ENCODE results near the gene APEX2. TPM values are rescaled to one million over a fixed set of nuclear protein-coding genes. Genes with fewer than 3 reads are reported as not detected.
"Not testable (repeated sequence)": the region's sequence is repeated elsewhere in the genome, so short reads cannot be mapped to it uniquely, and the experiment has no call there.

APEX2 gene
- total and polyA plus RNA-seq, 2 donors, result 6.7 to 9.0 TPM

GRCh38 chrX:54980334-54980733 is 19.8 kb upstream of the APEX2 start:
- Histone ChIP-seq H3K36me3 (ENCODE audit: control insufficient read depth in 2 of 2, insufficient read depth in 2 of 2, low read length in 1 of 2) (no peaks in the 10 kb centered on the region), H3K4me3 (ENCODE audit: low read length in 2 of 2) (no peak overlapping the region), H3K27ac (ENCODE audit: low read depth in 1 of 2, low read length in 1 of 2) (no peak overlapping the region), H3K9me3 (ENCODE audit: control insufficient read depth in 2 of 2, insufficient read depth in 1 of 2, low read length in 1 of 2) (no peaks in the 10 kb centered on the region), H3K27me3 (ENCODE audit: control insufficient read depth in 2 of 2, insufficient read depth in 1 of 2, low read length in 1 of 2) (no peaks in the 10 kb centered on the region), H3K4me1 (ENCODE audit: control insufficient read depth in 2 of 2, insufficient read depth in 2 of 2, low read length in 2 of 2) (no peaks in the 10 kb centered on the region)
- 94% methylated on average over 6 of the region's 6 CpGs for WGBS
- no peak for DNase-seq (ENCODE audit: low read depth in 6 of 9, low spot score in 9 of 9)

GRCh38 chrX:54983306-54983705 is 16.9 kb upstream of the APEX2 start:
- H3K4me3 ChIP-seq (ENCODE audit: low read length in 2 of 2); H3K4me1 ChIP-seq (ENCODE audit: control insufficient read depth in 2 of 2, insufficient read depth in 2 of 2, low read length in 2 of 2); DNase-seq (ENCODE audit: low read depth in 6 of 9, low spot score in 9 of 9); H3K9me3 ChIP-seq (ENCODE audit: control insufficient read depth in 2 of 2, insufficient read depth in 1 of 2, low read length in 1 of 2); H3K27ac ChIP-seq (ENCODE audit: low read depth in 1 of 2, low read length in 1 of 2); H3K36me3 ChIP-seq (ENCODE audit: control insufficient read depth in 2 of 2, insufficient read depth in 2 of 2, low read length in 1 of 2); H3K27me3 ChIP-seq (ENCODE audit: control insufficient read depth in 2 of 2, insufficient read depth in 1 of 2, low read length in 1 of 2): not testable (repeated sequence)
- 99% methylated on average over 2 of the region's 2 CpGs for WGBS

- no peak overlapping the region for H3K27ac ChIP-seq (ENCODE audit: low read depth in 1 of 2, low read length in 1 of 2)
- no peaks in the 10 kb centered on the region for H3K36me3 ChIP-seq (ENCODE audit: control insufficient read depth in 2 of 2, insufficient read depth in 2 of 2, low read length in 1 of 2)
- H3K27me3 ChIP-seq (ENCODE audit: control insufficient read depth in 2 of 2, insufficient read depth in 1 of 2, low read length in 1 of 2), result no peaks in the 10 kb centered on the region
- no peak for DNase-seq (ENCODE audit: low read depth in 6 of 9, low spot score in 9 of 9)
- no peaks in the 10 kb centered on the region for H3K9me3 ChIP-seq (ENCODE audit: control insufficient read depth in 2 of 2, insufficient read depth in 1 of 2, low read length in 1 of 2)
- no peak overlapping the region for H3K4me3 ChIP-seq (ENCODE audit: low read length in 2 of 2)
- H3K4me1 ChIP-seq (ENCODE audit: control insufficient read depth in 2 of 2, insufficient read depth in 2 of 2, low read length in 2 of 2), result no peaks in the 10 kb centered on the region
- 93% methylated on average over 2 of the region's 2 CpGs for WGBS
Measured at GRCh38 chrX:54991706-54992105, 8.5 kb upstream of the APEX2 start.

- 97% methylated on average over 1 of the region's 1 CpG for WGBS
- Histone ChIP-seq H3K9me3 (ENCODE audit: control insufficient read depth in 2 of 2, insufficient read depth in 1 of 2, low read length in 1 of 2) (no peaks in the 10 kb centered on the region), H3K27me3 (ENCODE audit: control insufficient read depth in 2 of 2, insufficient read depth in 1 of 2, low read length in 1 of 2) (no peaks in the 10 kb centered on the region), H3K4me1 (ENCODE audit: control insufficient read depth in 2 of 2, insufficient read depth in 2 of 2, low read length in 2 of 2) (no peaks in the 10 kb centered on the region), H3K36me3 (ENCODE audit: control insufficient read depth in 2 of 2, insufficient read depth in 2 of 2, low read length in 1 of 2) (no peaks in the 10 kb centered on the region), H3K4me3 (ENCODE audit: low read length in 2 of 2) (no peak overlapping the region), H3K27ac (ENCODE audit: low read depth in 1 of 2, low read length in 1 of 2) (no peak overlapping the region)
- no peak for DNase-seq (ENCODE audit: low read depth in 6 of 9, low spot score in 9 of 9)
Measured at GRCh38 chrX:54992911-54993622, 7.1 kb upstream of the APEX2 start.

GRCh38 chrX:54994099-54994498 is 6.1 kb upstream of the APEX2 start, which contains the start of gene PFKFB1:
TSS of gene PFKFB1 (minus strand) at chrX:54994188. CDS start at chrX:54994007, 181 bp downstream.
- Histone ChIP-seq H3K4me1 (ENCODE audit: control insufficient read depth in 2 of 2, insufficient read depth in 2 of 2, low read length in 2 of 2) (no peaks in the 10 kb centered on the region), H3K27ac (ENCODE audit: low read depth in 1 of 2, low read length in 1 of 2) (no peak within 1 kb of the TSS), H3K27me3 (ENCODE audit: control insufficient read depth in 2 of 2, insufficient read depth in 1 of 2, low read length in 1 of 2) (no peaks in the 10 kb centered on the region), H3K36me3 (ENCODE audit: control insufficient read depth in 2 of 2, insufficient read depth in 2 of 2, low read length in 1 of 2) (no peaks in the 10 kb centered on the region), H3K4me3 (ENCODE audit: low read length in 2 of 2) (no peak within 1 kb of the TSS), H3K9me3 (ENCODE audit: control insufficient read depth in 2 of 2, insufficient read depth in 1 of 2, low read length in 1 of 2) (no peaks in the 10 kb centered on the region)
- DNase-seq (ENCODE audit: low read depth in 6 of 9, low spot score in 9 of 9), result no peak
- 98% methylated on average over 2 of the region's 2 CpGs for WGBS

- H3K9me3 ChIP-seq (ENCODE audit: control insufficient read depth in 2 of 2, insufficient read depth in 1 of 2, low read length in 1 of 2), result no peaks in the 10 kb centered on the region
- no peaks in the 10 kb centered on the region for H3K36me3 ChIP-seq (ENCODE audit: control insufficient read depth in 2 of 2, insufficient read depth in 2 of 2, low read length in 1 of 2)
- WGBS, result 90% methylated on average over 6 of the region's 6 CpGs
- no peak overlapping the region for H3K27ac ChIP-seq (ENCODE audit: low read depth in 1 of 2, low read length in 1 of 2)
- no peaks in the 10 kb centered on the region for H3K27me3 ChIP-seq (ENCODE audit: control insufficient read depth in 2 of 2, insufficient read depth in 1 of 2, low read length in 1 of 2)
- no peak overlapping the region for H3K4me3 ChIP-seq (ENCODE audit: low read length in 2 of 2)
- DNase-seq (ENCODE audit: low read depth in 6 of 9, low spot score in 9 of 9), result no peak
- H3K4me1 ChIP-seq (ENCODE audit: control insufficient read depth in 2 of 2, insufficient read depth in 2 of 2, low read length in 2 of 2), result no peaks in the 10 kb centered on the region
Measured at GRCh38 chrX:54994668-54995351, 5.4 kb upstream of the APEX2 start.

- H3K27me3 ChIP-seq (ENCODE audit: control insufficient read depth in 2 of 2, insufficient read depth in 1 of 2, low read length in 1 of 2), result no peaks in the 10 kb centered on the region
- no peaks in the 10 kb centered on the region for H3K36me3 ChIP-seq (ENCODE audit: control insufficient read depth in 2 of 2, insufficient read depth in 2 of 2, low read length in 1 of 2)
- H3K9me3 ChIP-seq (ENCODE audit: control insufficient read depth in 2 of 2, insufficient read depth in 1 of 2, low read length in 1 of 2), result no peaks in the 10 kb centered on the region
- no peak for DNase-seq (ENCODE audit: low read depth in 6 of 9, low spot score in 9 of 9)
- H3K4me3 ChIP-seq (ENCODE audit: low read length in 2 of 2), result no peak overlapping the region
- no peak overlapping the region for H3K27ac ChIP-seq (ENCODE audit: low read depth in 1 of 2, low read length in 1 of 2)
- H3K4me1 ChIP-seq (ENCODE audit: control insufficient read depth in 2 of 2, insufficient read depth in 2 of 2, low read length in 2 of 2), result peaks cover under 1% of the 10 kb centered on the region in 2 donors
Measured at GRCh38 chrX:54995621-54996020, 4.5 kb upstream of the APEX2 start.

- no peak overlapping the region for H3K4me3 ChIP-seq (ENCODE audit: low read length in 2 of 2)
- no peaks in the 10 kb centered on the region for H3K9me3 ChIP-seq (ENCODE audit: control insufficient read depth in 2 of 2, insufficient read depth in 1 of 2, low read length in 1 of 2)
- DNase-seq (ENCODE audit: low read depth in 6 of 9, low spot score in 9 of 9), result no peak
- no peak overlapping the region for H3K27ac ChIP-seq (ENCODE audit: low read depth in 1 of 2, low read length in 1 of 2)
- peaks cover 12 to 18% of the 10 kb centered on the region in 2 donors for H3K4me1 ChIP-seq (ENCODE audit: control insufficient read depth in 2 of 2, insufficient read depth in 2 of 2, low read length in 2 of 2)
- WGBS, result 100% methylated on average over 1 of the region's 1 CpG
- no peaks in the 10 kb centered on the region for H3K27me3 ChIP-seq (ENCODE audit: control insufficient read depth in 2 of 2, insufficient read depth in 1 of 2, low read length in 1 of 2)
- H3K36me3 ChIP-seq (ENCODE audit: control insufficient read depth in 2 of 2, insufficient read depth in 2 of 2, low read length in 1 of 2), result peaks cover 27 to 38% of the 10 kb centered on the region in 2 donors
Measured at GRCh38 chrX:55004231-55004630, 4.1 kb downstream of the APEX2 start.

- no peaks in the 10 kb centered on the region for H3K27me3 ChIP-seq (ENCODE audit: control insufficient read depth in 2 of 2, insufficient read depth in 1 of 2, low read length in 1 of 2)
- no peak overlapping the region for H3K27ac ChIP-seq (ENCODE audit: low read depth in 1 of 2, low read length in 1 of 2)
- no peak overlapping the region for H3K4me3 ChIP-seq (ENCODE audit: low read length in 2 of 2)
- no peak for DNase-seq (ENCODE audit: low read depth in 6 of 9, low spot score in 9 of 9)
- peaks cover 27 to 38% of the 10 kb centered on the region in 2 donors for H3K36me3 ChIP-seq (ENCODE audit: control insufficient read depth in 2 of 2, insufficient read depth in 2 of 2, low read length in 1 of 2)
- no peaks in the 10 kb centered on the region for H3K9me3 ChIP-seq (ENCODE audit: control insufficient read depth in 2 of 2, insufficient read depth in 1 of 2, low read length in 1 of 2)
- H3K4me1 ChIP-seq (ENCODE audit: control insufficient read depth in 2 of 2, insufficient read depth in 2 of 2, low read length in 2 of 2), result peaks cover 13 to 21% of the 10 kb centered on the region in 2 donors
Measured at GRCh38 chrX:55005256-55005655, 5.1 kb downstream of the APEX2 start.

Measured in thymus (tissue), 11 donors.